Non-pigmented ciliary epithelial cell (primary cell): Measurements from ENCODE around the gene TIGD1.
"Not testable (repeated sequence)": the region's sequence is repeated elsewhere in the genome, so short reads cannot be mapped to it uniquely, and the experiment has no call there.

Experiments
- DNase-seq: peaks from one replicate; pipeline ENCODE4 v3.0.0-alpha.2; 2010; ENCODE audit warnings: low read depth

Gene TIGD1

DNA sequence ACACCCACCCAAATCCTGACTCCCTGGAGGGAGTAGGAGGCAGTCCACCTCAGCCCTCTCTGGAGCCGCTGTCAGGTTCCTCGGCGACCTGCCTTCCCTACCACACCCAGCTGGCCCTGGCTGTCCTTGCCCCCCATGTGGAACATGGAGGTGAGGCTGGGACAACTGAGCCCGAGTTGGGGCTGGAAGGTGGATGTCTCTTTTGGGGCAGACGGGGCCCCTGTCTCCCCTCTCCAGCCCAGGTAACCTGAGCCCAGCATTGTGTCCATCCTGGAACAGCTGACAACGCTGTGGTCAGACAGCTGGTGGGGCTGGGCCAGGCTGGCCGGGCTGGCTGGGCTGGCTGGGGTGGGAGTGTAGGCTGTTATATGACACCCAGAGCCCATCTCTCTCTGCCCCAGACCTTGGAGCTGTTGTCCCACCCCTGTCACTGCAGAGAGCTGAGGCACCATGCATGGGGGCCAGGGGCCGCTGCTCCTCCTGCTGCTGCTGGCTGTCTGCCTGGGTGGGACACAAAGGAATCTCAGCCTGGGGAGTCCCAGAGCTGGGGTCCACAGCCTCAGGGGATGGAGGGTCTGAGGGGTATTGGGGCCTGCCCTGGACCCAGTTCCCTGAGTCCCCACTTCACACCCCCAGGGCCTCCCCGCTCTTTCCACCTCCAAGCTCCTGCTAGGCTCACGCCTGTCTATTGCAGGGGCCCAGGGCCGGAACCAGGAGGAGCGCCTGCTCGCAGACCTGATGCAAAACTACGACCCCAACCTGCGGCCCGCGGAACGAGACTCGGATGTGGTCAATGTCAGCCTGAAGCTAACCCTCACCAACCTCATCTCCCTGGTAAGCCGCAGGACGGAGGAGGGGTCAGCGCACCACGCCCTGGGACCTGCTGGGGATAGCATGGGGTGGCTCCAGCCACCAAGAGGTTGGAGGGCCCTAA lies 10.8 kb downstream of the TIGD1 start, which contains the start of gene CHRNG:
Gene CHRNG (plus strand): TSS at position 395 of the 934 bp plus-strand sequence. CDS start 56 bp downstream, at position 451.
- no peak for DNase-seq

DNA sequence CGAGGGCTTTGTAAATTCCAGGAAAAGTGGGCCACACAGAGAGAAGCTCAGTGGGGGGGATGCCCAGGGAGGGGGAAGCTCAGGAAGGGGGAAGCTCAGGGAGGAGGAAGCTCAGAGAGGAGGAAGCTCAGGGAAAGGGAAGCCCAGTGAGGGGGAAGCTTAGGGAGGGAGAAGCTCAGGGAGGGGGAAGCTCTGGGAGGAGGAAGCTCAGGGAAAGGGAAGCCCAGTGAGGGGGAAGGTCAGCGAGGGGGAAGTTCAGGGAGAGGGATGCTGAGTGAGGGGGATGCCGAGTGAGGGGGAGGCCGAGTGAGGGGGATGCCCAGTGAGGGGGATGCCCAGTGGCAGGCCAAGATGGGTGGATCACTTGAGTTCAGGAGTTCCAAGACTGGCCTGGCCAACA lies 11.7 kb downstream of the TIGD1 start:
- DNase-seq: no peak

DNA sequence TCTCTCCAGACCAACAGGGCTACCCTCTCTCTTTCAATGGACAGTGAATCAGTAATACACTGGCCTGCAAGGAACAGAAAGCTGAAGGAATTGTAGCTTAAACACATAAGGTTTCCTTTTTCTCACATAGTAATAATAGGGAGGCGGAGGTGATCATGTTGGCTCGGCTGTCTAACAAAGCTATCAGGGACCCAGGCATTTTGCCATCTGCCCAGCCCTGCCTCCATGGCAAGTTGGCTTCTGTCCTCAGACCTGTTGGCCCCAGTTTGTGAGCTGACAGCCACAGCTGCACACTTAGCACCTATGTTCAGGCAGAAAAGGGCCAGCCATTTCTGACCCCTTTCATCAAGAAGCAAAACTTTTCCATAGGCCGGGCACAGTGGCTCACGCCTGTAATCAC lies 12.9 kb downstream of the TIGD1 start:
- DNase-seq: no peak

DNA sequence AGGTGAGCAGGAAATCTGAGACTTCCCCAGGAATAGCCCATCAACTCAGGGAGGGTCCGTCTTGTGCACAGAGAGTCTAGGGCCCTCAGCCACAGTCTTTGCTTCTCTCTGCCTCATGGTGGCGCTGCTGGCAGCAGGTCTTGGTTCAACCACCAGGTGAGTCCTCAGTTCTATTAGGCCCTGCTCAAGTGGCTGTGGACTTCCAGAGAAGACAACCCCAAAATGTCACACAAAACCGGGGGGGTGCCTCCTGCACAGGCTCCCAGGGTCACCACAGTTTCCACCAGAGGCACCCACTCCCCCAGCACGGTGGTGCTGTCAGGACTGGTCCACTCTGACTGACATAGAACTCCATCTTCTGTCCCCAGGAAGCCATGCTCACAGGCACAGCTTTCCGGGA lies 13.3 kb downstream of the TIGD1 start:
- no peak for DNase-seq

DNA sequence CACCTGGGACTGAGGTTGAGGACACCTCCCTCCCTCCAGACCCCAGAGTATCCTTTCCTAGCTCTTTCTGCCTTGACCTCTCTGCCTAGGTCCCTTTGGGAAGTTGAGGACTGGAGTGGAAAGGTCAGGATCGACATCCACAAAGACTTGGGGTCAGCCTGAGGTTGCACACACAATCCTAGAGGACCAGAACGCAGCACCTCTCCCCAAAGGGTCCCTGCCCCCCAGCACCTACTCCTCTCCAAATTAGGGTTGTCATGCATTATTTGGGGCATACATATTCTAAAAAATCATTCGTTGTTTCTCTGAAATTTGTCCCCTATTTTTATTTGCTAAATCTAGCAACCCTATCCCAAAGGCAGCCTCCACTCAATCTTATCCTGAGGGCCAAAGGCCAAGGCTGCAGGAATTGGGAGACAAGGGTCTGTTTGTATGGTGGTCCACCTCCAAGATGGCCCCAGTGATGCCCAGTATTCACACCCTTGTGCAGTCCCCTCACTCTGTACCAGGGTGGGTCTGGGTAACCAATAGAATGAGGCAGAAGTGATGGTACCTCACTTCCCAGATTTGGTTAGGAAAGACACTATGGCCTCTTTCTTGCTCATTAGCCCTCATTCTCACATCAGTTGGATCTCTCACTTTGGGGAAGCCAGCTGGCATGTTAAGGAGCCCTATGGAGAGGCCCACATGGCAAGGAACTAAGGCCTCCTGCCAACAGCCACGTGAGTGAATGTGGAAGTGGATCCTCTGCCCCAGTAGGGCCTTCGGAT lies 14.4 kb downstream of the TIGD1 start:
- DNase-seq: no peak

DNA sequence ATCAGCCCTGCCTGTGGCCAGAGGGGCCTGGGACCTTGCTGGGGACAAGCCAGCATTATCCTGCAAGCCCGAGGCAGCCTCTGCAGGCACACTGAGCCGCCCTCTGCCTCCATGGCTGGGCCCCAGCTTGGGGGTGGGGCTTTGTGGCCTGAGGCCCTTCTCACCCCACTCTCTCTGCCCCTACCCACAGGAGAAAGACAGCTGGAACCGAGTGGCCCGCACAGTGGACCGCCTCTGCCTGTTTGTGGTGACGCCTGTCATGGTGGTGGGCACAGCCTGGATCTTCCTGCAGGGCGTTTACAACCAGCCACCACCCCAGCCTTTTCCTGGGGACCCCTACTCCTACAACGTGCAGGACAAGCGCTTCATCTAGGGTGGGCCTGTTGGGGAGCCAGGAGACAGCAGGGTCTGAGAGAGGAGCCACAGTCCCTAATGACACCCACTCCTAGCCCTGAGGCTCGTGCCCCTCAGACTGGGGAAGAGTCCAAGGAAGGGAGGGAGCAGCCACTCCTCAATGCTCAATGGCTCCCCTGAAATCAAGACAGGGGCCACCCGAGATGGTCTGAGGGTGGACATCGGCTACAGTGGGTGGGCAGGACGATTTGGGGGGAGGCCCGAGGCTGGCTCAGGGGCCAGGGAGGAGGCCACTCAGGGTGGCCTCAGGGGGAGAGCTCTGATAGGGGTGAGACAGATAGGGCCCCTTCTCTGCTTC lies 15.3 kb downstream of the TIGD1 start:
- DNase-seq: no peak

DNA sequence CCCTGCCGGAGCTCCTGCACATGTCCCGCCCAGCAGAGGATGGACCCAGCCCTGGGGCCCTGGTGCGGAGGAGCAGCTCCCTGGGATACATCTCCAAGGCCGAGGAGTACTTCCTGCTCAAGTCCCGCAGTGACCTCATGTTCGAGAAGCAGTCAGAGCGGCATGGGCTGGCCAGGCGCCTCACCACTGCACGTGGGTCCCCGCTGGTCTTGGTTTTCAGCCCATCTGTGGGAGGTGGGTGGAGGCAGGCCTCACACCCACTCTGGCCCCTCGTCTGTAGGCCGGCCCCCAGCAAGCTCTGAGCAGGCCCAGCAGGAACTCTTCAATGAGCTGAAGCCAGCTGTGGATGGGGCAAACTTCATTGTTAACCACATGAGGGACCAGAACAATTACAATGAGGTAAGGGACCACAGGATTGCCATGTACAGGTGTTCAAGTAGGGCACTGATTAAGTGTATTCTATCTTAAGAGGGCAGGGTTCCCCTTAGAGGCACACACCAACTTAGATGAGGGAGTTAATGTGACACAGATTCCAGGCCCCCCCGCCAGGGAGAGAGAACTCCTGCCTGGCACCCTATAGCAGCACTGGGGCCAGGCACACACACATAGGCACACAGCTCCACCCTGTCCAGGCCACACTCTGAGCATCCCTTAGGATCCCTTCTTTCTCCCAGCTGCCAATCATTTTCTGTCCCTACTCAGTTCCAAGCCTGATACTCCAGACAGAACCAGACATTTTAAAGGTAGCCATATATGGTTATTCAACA lies 16.2 kb downstream of the TIGD1 start:
- no peak for DNase-seq

DNA sequence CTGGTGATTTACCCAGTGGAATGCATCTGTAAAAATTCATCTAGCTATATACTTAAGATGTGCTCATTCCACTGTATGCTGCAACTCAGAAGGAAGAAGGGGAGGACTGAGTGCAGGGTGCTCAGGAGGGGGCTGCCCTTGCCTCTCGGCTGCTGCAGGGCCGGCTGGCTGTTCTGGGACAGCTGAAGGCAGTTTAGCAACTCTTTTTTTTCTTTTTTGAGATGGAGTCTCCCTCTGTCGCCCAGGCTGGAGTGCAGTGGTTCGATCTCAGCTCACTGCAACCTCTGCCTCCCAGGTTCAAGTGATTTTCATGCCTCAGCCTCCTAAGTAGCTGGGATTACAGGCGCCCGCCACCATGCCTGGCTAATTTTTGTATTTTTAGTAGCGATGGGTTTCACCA lies 17.5 kb downstream of the TIGD1 start:
- not testable (repeated sequence) for DNase-seq

DNA sequence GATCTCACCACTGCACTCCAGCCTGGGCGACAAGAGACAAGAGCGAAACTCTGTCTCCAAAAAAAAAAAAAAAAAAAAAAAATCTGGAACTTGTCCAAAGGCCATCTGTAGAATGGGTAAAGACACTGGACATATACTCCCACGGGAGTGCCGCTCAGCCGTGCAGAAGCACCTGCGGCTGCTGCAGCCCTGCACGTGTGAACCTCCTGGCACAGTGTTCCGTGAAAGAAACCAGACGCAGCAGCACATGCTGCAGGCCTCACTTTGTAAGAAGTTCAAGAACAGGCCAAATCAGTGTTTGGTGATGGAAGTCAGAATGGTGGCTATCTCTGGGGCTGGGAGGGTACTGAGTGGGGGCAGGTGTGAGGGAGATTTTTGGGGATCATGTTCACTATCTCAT lies 17.9 kb downstream of the TIGD1 start:
- DNase-seq: no peak

DNA sequence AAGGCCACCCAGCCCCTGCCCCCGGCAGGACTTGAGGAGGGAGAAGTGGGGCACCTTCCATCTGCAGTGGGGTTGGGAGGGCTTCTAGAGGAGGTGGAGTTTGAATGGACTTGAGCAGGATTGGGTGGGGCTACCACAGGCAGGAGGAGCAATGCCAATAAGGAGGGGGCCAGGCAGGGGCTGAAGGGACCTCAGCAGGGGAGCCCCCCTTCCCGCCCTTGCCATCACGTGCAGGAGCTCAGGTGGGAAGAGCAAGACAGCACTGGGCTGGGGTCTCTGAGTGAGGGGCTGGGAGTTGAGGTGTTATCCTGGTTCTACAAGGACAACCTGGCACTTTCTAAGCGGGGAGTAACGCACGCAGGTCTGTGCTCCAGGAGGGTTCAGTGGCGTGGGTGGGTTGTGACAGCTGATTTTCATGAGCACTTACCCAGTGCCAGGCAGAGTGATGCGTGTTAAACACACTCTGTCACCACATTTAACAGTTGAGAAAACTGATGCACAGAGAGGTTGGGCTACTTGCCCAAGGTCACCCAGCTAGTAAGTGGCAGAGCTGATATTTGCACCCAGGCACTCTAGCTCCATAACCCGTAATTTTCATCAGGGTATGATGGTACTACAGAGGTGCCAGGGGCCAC lies 19.6 kb downstream of the TIGD1 start:
- DNase-seq: no peak

DNA sequence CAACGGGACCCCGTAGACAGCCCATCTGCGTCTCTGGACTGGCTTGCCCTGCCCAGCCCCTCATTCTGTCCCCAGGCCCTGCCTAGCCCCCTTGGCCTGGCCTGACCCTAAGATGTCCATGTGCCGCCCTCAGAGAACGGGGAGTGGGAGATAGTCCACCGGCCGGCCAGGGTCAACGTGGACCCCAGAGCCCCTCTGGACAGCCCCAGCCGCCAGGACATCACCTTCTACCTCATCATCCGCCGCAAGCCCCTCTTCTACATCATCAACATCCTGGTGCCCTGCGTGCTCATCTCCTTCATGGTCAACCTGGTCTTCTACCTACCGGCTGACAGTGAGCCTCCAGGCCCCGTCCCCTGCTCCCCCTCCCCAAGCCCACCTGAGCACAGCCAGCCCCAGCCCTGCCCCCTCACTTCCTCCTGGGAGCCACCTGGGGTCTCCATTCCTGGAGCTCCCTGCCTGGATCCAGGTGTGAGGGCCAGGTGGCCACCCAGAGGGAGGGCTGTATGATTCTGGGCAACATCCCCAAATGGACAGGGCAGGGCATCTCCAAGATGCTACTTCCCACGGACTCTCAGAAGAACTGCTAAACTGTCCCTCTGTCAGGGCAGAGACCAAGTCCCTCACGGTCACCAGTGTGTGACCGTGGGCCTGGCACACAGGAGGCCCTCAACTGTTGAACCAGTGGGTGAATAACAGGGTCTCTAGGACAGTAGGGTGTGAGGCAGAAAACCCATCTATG lies 20.4 kb downstream of the TIGD1 start:
- DNase-seq: no peak

DNA sequence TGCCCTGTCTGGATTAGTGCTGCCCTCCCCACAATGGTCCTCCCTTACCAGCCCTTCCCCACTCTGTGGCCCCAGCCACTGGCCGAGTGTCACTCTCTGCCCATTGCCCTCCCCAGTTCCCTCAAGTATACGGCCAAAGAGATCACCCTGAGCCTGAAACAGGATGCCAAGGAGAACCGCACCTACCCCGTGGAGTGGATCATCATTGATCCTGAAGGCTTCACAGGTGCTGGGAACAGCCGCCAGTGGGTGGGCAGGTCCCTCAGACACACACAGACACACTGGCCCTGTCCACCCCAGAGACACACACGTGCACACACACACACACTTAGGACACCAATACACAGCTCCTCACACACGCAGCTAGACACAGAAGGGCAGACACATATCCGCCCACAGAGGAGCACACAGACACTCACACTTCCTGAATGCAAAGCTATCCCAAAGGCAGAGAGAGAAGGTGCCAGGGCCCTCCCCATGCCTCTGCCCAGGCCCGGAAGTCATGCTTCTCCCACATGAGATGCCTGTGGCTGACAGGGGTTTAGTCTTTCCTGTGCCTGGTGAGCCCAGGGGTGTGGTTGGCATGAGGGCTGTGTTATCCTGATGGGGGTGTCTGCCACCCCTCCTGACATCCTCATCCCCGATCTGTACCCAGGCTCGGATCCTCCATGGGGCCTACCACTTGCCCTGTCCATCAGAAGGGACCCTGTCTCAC lies 21.5 kb downstream of the TIGD1 start:
- no peak for DNase-seq

DNA sequence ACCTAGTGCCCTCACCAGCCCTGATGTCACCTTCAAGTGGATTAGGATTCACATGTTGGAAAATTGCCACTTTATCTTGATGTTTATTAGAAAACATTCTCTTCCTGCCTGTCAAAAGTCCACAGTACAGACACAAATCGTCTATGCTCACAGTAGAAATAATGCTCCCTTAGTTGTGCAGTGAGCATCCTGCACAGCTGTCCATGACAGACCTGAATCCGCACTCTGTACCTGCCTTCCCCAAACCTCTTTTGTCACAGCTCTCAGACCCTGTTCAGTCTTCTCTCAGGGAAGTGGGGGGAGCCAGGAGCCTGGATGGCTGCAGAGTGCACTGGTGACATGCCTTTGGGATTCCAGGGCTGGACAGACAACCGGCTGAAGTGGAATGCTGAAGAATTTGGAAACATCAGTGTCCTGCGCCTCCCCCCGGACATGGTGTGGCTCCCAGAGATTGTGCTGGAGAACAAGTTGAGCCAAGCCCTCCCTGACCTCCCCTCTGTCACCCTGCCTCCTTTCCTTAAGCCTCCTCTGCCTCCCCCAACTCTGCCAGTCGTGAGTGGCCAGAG lies 22.4 kb downstream of the TIGD1 start:
- no peak for DNase-seq

DNA sequence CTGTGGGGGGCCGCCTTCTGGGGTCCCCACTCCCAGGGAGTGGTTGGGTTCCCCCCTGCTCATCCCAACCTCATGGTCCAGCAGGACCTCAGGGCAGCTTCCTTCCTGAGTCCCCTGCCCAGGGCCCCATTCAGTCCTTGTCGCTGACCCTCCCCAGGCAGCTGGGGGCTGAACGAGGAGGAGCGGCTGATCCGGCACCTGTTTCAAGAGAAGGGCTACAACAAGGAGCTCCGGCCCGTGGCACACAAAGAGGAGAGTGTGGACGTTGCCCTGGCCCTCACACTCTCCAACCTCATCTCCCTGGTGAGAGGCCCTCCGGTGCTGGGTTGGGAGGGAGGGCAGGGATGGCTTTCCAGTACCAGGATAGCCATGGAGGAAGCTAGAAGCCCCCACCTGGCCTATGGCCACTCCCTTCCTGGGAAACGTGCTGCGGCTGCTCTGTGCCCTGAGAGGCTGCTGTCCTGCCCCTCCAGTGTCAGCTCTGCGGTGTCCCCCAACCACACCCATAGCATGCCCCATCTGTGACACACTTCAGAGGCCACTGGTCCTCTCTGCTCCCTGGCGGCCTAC lies 23.9 kb downstream of the TIGD1 start:
- DNase-seq: no peak

DNA sequence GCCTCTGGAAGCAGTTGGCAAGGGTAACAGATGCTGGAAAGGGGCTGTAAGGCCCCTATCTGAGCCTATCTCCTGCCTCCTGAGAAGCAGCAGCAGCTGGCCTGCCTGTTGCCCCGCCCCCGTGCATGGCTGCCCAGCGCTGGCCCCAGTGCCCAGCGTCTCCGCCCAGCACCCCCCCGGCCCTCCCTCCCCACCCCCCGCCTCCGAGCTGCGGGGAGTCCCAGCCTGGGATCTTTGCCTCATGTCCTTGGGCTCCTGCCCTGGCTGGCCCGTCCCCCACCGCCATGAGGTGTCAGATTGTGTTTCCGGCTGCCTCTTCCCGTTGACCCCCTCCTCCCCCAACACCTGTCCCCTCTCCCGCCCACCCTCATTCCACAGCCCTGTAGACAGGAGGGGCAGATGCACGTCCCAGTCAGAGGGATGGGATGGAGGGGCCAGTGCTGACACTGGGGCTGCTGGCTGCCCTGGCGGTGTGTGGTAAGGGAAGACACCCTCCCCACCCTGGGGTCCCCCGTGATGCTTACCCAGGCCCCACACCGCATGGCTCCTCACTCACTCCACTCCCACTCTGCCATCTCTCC lies 24.5 kb downstream of the TIGD1 start, which contains the start of gene CHRND:
Gene CHRND (plus strand): TSS at position 370 of the 581 bp plus-strand sequence. CDS start 56 bp downstream, at position 426.
- DNase-seq: no peak

DNA sequence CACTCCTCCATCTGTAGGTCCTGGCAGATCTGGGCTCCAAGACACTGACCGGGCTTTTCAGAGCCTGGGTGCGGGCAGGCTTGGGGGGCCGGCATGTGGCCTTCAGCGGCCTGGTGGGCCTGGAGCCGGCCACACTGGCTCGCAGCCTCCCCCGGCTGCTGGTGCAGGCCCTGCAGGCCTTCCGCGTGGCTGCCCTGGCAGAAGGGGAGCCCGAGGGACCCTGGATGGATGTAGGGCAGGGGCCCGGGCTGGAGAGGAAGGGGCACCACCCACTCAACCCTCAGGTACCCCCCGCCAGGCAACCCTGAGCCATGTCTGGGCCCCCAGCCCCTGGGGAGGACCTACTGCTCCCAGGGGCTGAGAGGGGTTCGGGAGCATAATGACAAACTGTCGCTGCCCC lies 25.2 kb downstream of the TIGD1 start:
- no peak for DNase-seq

DNA sequence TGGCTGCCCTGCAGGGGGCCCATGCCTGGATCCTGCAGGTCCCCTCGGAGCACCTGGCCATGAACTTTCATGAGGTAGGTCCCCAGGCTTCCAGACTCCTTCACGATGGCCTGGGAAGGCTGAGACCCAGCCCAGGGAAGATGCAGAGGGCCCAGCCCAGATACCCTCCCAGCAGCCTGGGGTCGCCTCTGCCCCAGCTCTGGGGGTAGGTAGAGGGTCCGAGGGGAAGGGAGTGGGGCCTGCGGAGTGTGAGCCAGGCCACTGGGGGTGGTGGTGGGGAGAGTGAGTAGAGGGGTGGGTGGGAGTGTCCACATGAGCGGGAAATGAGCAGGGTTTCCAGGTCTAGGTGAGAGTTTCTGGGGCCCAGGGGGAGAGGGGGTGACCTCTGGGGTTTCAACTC lies 25.6 kb downstream of the TIGD1 start:
- no peak for DNase-seq
